OCI-LY1 (cell line): ENCODE data around the gene ERCC2.

Experiments
- H2AFZ ChIP-seq: fragments of 200-600 bp; sonication (generic), shearing (Covaris generic); 2 replicates; pipeline ENCODE4 v1.6.0; 2014; ENCODE audit warnings: antibody characterized with exemption, mild to moderate bottlenecking, low read length
- H3F3A ChIP-seq: fragments of 200-600 bp; sonication (generic), shearing (Covaris generic); 2 replicates; pipeline ENCODE4 v1.6.0; 2014; ENCODE audit warnings: mild to moderate bottlenecking, antibody characterized with exemption, low read length, moderate library complexity; ENCODE audit not compliant: insufficient read depth
- H3K27ac ChIP-seq: fragments of 200-600 bp; sonication (generic); 2 replicates; pipeline ENCODE4 v1.5.1; 2014; ENCODE audit warnings: low read length, mixed run types, mild to moderate bottlenecking, low read depth; ENCODE audit not compliant: poor library complexity, severe bottlenecking
- H3K27me3 ChIP-seq: fragments of 200-600 bp; sonication (generic); 2 replicates; pipeline ENCODE4 v1.6.0; 2014; ENCODE audit warnings: antibody characterized with exemption, mild to moderate bottlenecking, low read length, moderate library complexity; ENCODE audit not compliant: insufficient read depth
- H3K36me3 ChIP-seq: fragments of 200-600 bp; sonication (generic); 2 replicates; pipeline ENCODE4 v1.6.1; 2014; ENCODE audit warnings: mild to moderate bottlenecking, antibody characterized with exemption, low read length, moderate library complexity, mixed read lengths; ENCODE audit not compliant: insufficient read depth
- H3K4me1 ChIP-seq: fragments of 200-600 bp; sonication (generic); 2 replicates; pipeline ENCODE4 v1.5.1; 2014; ENCODE audit warnings: mild to moderate bottlenecking, low read length, moderate library complexity; ENCODE audit not compliant: insufficient read depth, severe bottlenecking
- H3K4me2 ChIP-seq: fragments of 200-600 bp; sonication (generic), shearing (Covaris generic); 2 replicates; pipeline ENCODE4 v1.6.1; 2014; ENCODE audit warnings: low read length
- H3K4me3 ChIP-seq: fragments of 200-600 bp; sonication (generic); 2 replicates; pipeline ENCODE4 v1.5.1; 2014; ENCODE audit warnings: low read length, low read depth, mild to moderate bottlenecking, mixed read lengths; ENCODE audit not compliant: poor library complexity, severe bottlenecking
- H3K79me2 ChIP-seq: fragments of 200-600 bp; shearing (Covaris generic); 2 replicates; pipeline ENCODE4 v1.6.1; 2016; ENCODE audit warnings: mixed run types, low read length, mixed read lengths; ENCODE audit not compliant: insufficient read depth
- H3K9ac ChIP-seq: fragments of 200-600 bp; sonication (generic), shearing (Covaris generic); 2 replicates; pipeline ENCODE4 v1.6.1; 2014; ENCODE audit warnings: mild to moderate bottlenecking, low read length, mixed read lengths
- H3K9me2 ChIP-seq: fragments of 200-600 bp; sonication (generic), shearing (Covaris generic); 2 replicates; pipeline ENCODE4 v1.6.1; 2014; ENCODE audit warnings: low read depth, mild to moderate bottlenecking, low read length, mixed read lengths
- H3K9me3 ChIP-seq: fragments of 200-600 bp; shearing (Covaris generic); 2 replicates; pipeline ENCODE4 v1.6.1; 2014; ENCODE audit warnings: low read length, mixed read lengths
- H4K20me1 ChIP-seq: fragments of 200-600 bp; sonication (generic), shearing (Covaris generic); 2 replicates; pipeline ENCODE4 v1.6.0; 2016; ENCODE audit warnings: mild to moderate bottlenecking, low read length; ENCODE audit not compliant: insufficient read depth
- EZH2 ChIP-seq: fragments of 200-600 bp; sonication (generic), shearing (Covaris generic); IDR thresholded peaks from 2 replicates; pipeline ENCODE4 v1.8.0; 2017; ENCODE audit warnings: borderline replicate concordance, mixed run types, mild to moderate bottlenecking, antibody characterized with exemption, low read length, moderate library complexity, mixed read lengths
- TF ChIP-seq, protein P1 (sequence below): fragments of 200-600 bp; sonication (generic), shearing (Covaris generic); IDR thresholded peaks from 2 replicates; pipeline ENCODE4 v1.5.1; 2017; ENCODE audit warnings: mild to moderate bottlenecking, antibody characterized with exemption, low read length, moderate library complexity, mixed read lengths

The ERCC2 gene

GRCh38 chr19:45358213-45358792, 12.1 kb downstream of the ERCC2 start:
- H2AFZ ChIP-seq, result no peak overlapping the region
- no peaks in the 10 kb centered on the region for H3K9me2 ChIP-seq
- H3F3A ChIP-seq, result no peaks in the 10 kb centered on the region
- no peak for TF ChIP-seq EZH2
- TF ChIP-seq, protein P1, sequence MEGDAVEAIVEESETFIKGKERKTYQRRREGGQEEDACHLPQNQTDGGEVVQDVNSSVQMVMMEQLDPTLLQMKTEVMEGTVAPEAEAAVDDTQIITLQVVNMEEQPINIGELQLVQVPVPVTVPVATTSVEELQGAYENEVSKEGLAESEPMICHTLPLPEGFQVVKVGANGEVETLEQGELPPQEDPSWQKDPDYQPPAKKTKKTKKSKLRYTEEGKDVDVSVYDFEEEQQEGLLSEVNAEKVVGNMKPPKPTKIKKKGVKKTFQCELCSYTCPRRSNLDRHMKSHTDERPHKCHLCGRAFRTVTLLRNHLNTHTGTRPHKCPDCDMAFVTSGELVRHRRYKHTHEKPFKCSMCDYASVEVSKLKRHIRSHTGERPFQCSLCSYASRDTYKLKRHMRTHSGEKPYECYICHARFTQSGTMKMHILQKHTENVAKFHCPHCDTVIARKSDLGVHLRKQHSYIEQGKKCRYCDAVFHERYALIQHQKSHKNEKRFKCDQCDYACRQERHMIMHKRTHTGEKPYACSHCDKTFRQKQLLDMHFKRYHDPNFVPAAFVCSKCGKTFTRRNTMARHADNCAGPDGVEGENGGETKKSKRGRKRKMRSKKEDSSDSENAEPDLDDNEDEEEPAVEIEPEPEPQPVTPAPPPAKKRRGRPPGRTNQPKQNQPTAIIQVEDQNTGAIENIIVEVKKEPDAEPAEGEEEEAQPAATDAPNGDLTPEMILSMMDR, result no peak
- no peak overlapping the region for H3K4me2 ChIP-seq
- no peaks in the 10 kb centered on the region for H3K27me3 ChIP-seq
- no peaks in the 10 kb centered on the region for H4K20me1 ChIP-seq
- no peak overlapping the region for H3K9ac ChIP-seq
- H3K9me3 ChIP-seq, result no peaks in the 10 kb centered on the region
- no peak overlapping the region for H3K27ac ChIP-seq
- H3K4me3 ChIP-seq, result no peak overlapping the region
- no peaks in the 10 kb centered on the region for H3K79me2 ChIP-seq
- H3K36me3 ChIP-seq, result peaks cover 74% of the 10 kb centered on the region
- H3K4me1 ChIP-seq, result no peaks in the 10 kb centered on the region

- Histone ChIP-seq H3K4me2 (no peak overlapping the region), H3K4me3 (no peak overlapping the region), H2AFZ (no peak overlapping the region), H3K9ac (no peak overlapping the region), H3K79me2 (no peaks in the 10 kb centered on the region), H3K27me3 (no peaks in the 10 kb centered on the region), H3K9me2 (no peaks in the 10 kb centered on the region), H3K4me1 (no peaks in the 10 kb centered on the region), H3K27ac (no peak overlapping the region), H3K9me3 (no peaks in the 10 kb centered on the region), H3K36me3 (peaks cover 76% of the 10 kb centered on the region), H3F3A (no peaks in the 10 kb centered on the region), H4K20me1 (no peaks in the 10 kb centered on the region)
- TF ChIP-seq, protein P1, result no peak
These were observed 13.0 kb downstream of the ERCC2 start for GRCh38 chr19:45357445-45357783.

DNA sequence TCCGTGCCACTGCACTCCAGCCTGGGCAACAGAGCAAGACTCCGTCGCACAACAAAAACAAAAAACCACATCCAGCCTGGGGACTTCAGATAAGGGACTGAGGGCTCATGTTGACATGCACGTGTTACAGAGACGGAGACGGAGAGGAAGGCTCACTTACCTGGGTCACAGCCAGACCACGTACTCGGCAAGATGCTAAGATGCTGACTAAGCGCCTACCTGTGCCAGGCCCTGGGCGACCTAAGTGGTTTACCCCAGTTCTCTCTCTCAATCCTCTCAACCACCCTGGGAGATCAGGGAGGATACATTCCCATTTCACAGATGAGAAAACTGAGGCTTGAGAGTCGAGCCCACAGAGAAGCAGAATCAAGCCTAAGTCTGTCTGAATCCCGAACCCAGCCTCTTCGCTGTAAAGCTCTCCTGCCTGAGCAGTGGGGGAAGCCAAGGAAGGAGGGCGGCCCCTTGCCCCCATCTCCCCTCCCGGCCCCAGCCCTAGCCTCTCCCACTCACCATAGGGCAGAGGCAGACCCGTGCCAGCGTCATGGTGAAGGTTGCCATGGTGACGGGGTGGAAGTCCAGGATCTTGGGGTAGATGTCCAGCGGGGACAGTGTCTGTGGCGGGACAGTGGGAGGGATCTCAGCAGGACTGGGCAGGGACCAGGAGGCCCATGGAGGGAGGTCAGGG, 13.5 kb downstream of the ERCC2 start:
- Histone ChIP-seq H3F3A (no peaks in the 10 kb centered on the region), H3K4me2 (no peak overlapping the region), H3K9me3 (no peaks in the 10 kb centered on the region), H3K27ac (no peak overlapping the region), H3K9me2 (no peaks in the 10 kb centered on the region), H3K36me3 (peaks cover 76% of the 10 kb centered on the region), H3K9ac (no peak overlapping the region), H3K27me3 (no peaks in the 10 kb centered on the region), H3K4me1 (no peaks in the 10 kb centered on the region), H4K20me1 (no peaks in the 10 kb centered on the region), H3K4me3 (no peak overlapping the region), H3K79me2 (no peaks in the 10 kb centered on the region), H2AFZ (no peak overlapping the region)
- no peak for TF ChIP-seq EZH2
- TF ChIP-seq, protein P1, result no peak
